H1 (cell line): ENCODE results near the gene SAA1. TPM values are rescaled to one million over a fixed set of nuclear protein-coding genes. Genes with fewer than 3 reads are reported as not detected.
A peak's percentile ranks its signal among the peaks of the same experiment; 100 is the strongest.
"Not testable (repeated sequence)": the region's sequence is repeated elsewhere in the genome, so short reads cannot be mapped to it uniquely, and the experiment has no call there.

Source experiments
- CTCF ChIA-PET: fragments of 300-600 bp; sonication (Branson Sonifier 250); formaldehyde crosslinking; loops from one replicate; lab custom pipeline; 2021; ENCODE audit not compliant: partially characterized antibody; lab: Charles Lee
- POLR2A ChIA-PET: fragments of 300-600 bp; sonication (Branson Sonifier 250); formaldehyde crosslinking; loops from one replicate; lab custom pipeline; 2021; ENCODE audit warnings: inconsistent platforms; ENCODE audit not compliant: partially characterized antibody; lab: Charles Lee
- DNase-seq, 2 experiments: peaks; one replicate each; pipeline versions ENCODE4 v3.0.0 to v3.0.0-alpha.2; 2010 to 2022; ENCODE audit warnings: low spot score in 2 of 2, low read depth in 1 of 2, mixed read lengths in 1 of 2
- FAIRE-seq: peaks from 2 replicates; lab custom pipeline; 2011; peaks lifted over from hg19 to GRCh38; lab: Jason Lieb, UNC
- H2AFZ ChIP-seq: 2 replicates; pipeline ENCODE4 v1.8.1; 2012; ENCODE audit warnings: low read length, inconsistent platforms
- H2AK5ac ChIP-seq: 2 replicates; pipeline ENCODE4 v1.6.1; 2013; ENCODE audit warnings: low read depth, low read length
- H2BK120ac ChIP-seq: replicated peaks from 2 replicates; pipeline ENCODE3; 2013; ENCODE audit warnings: low read depth, low read length, inconsistent platforms
- H2BK12ac ChIP-seq: 2 replicates; pipeline ENCODE4 v1.6.1; 2013; ENCODE audit warnings: low read depth, low read length
- H2BK15ac ChIP-seq: 2 replicates; pipeline ENCODE4 v1.6.1; 2013; ENCODE audit warnings: low read length
- H2BK20ac ChIP-seq: 2 replicates; pipeline ENCODE4 v1.6.1; 2013; ENCODE audit warnings: low read length
- H2BK5ac ChIP-seq: 2 replicates; pipeline ENCODE4 v1.6.1; 2013; ENCODE audit warnings: low read depth, low read length
- H3K14ac ChIP-seq: 2 replicates; pipeline ENCODE4 v1.6.1; 2013; ENCODE audit warnings: inconsistent platforms; ENCODE audit not compliant: insufficient read length
- H3K18ac ChIP-seq: 2 replicates; pipeline ENCODE4 v1.6.1; 2013; ENCODE audit warnings: low read length; ENCODE audit errors: extremely low read depth
- H3K23ac ChIP-seq: 2 replicates; pipeline ENCODE4 v1.6.1; 2013; ENCODE audit warnings: inconsistent platforms; ENCODE audit not compliant: insufficient read length
- H3K23me2 ChIP-seq: 2 replicates; pipeline ENCODE4 v1.6.1; 2013; ENCODE audit warnings: low read depth, low read length
- H3K27ac ChIP-seq: 2 replicates; pipeline ENCODE4 v1.6.1; 2011; ENCODE audit warnings: low read depth, low read length, inconsistent platforms
- H3K27me3 ChIP-seq, 4 experiments: replicated peaks in 1 of 4; 1 replicate in 1 of 4; 2 replicates in 3 of 4; pipeline versions ENCODE4 v1.6.1 to v1.8.1; 2011 to 2013; ENCODE audit warnings: low read length in 3 of 4, mild to moderate bottlenecking in 3 of 4, inconsistent platforms in 2 of 4, mixed read lengths in 2 of 4, moderate library complexity in 1 of 4; ENCODE audit not compliant: control insufficient read depth in 3 of 4, insufficient read depth in 3 of 4; ENCODE audit errors: extremely low read depth in 1 of 4
- H3K36me3 ChIP-seq, 4 experiments: 2 replicates each; pipeline versions ENCODE4 v1.6.1 to v1.8.1; 2011 to 2013; ENCODE audit warnings: mild to moderate bottlenecking in 4 of 4, low read length in 3 of 4, moderate library complexity in 2 of 4, control low read depth in 1 of 4, inconsistent platforms in 1 of 4; ENCODE audit not compliant: insufficient read depth in 4 of 4, control insufficient read depth in 2 of 4
- H3K4ac ChIP-seq: replicated peaks from 2 replicates; pipeline ENCODE3; 2013; ENCODE audit warnings: low read length, low read depth, mixed read lengths, inconsistent platforms; ENCODE audit not compliant: insufficient read length
- H3K4me1 ChIP-seq, 4 experiments: replicated peaks in 1 of 4; 1 replicate in 1 of 4; 2 replicates in 3 of 4; pipeline versions ENCODE4 v1.6.1 to v1.8.1; 2011 to 2013; ENCODE audit warnings: low read length in 3 of 4, inconsistent platforms in 2 of 4, mixed read lengths in 1 of 4; ENCODE audit not compliant: insufficient read depth in 4 of 4, control insufficient read depth in 3 of 4
- H3K4me2 ChIP-seq, 2 experiments: 2 replicates each; pipeline versions ENCODE4 v1.6.1 to v1.8.1; 2011 to 2013; ENCODE audit warnings: low read depth in 2 of 2, low read length in 2 of 2, control low read depth in 1 of 2, inconsistent platforms in 1 of 2, mild to moderate bottlenecking in 1 of 2; ENCODE audit not compliant: insufficient read depth in 1 of 2
- H3K4me3 ChIP-seq, 4 experiments: fragments of 200-600, 300-600 bp in 1 of 4; sonication (generic), shearing (Covaris generic), sonication (Bioruptor Twin) in 1 of 4; 2 replicates each; pipeline versions ENCODE4 v1.5.1 to v1.8.1; 2011 to 2016; ENCODE audit warnings: low read length in 4 of 4, low read depth in 3 of 4, control low read depth in 2 of 4, inconsistent platforms in 2 of 4, mild to moderate bottlenecking in 2 of 4, mixed read lengths in 1 of 4, moderate library complexity in 1 of 4; ENCODE audit not compliant: insufficient read depth in 2 of 4; ENCODE audit errors: extremely low read depth in 1 of 4
- H3K56ac ChIP-seq: replicated peaks from 2 replicates; pipeline ENCODE3; 2013; ENCODE audit warnings: low read depth, mild to moderate bottlenecking, mixed read lengths, low read length, inconsistent platforms; ENCODE audit not compliant: insufficient read length
- H3K79me1 ChIP-seq: 2 replicates; pipeline ENCODE4 v1.6.1; 2013; ENCODE audit warnings: low read depth, low read length, control low read depth
- H3K79me2 ChIP-seq, 2 experiments: 2 replicates each; pipeline versions ENCODE4 v1.6.1 to v1.8.1; 2012 to 2013; ENCODE audit warnings: low read length in 2 of 2, mild to moderate bottlenecking in 2 of 2, inconsistent platforms in 1 of 2; ENCODE audit not compliant: insufficient read depth in 2 of 2, control insufficient read depth in 1 of 2
- H3K9ac ChIP-seq, 4 experiments: replicated peaks in 1 of 4; 1 replicate in 1 of 4; 2 replicates in 3 of 4; pipeline versions ENCODE4 v1.6.1 to v1.8.1; 2011 to 2013; ENCODE audit warnings: low read depth in 3 of 4, low read length in 3 of 4, control low read depth in 2 of 4, mild to moderate bottlenecking in 2 of 4, moderate library complexity in 2 of 4, inconsistent platforms in 1 of 4; ENCODE audit errors: extremely low read depth in 1 of 4
- H3K9me3 ChIP-seq, 2 experiments: 2 replicates each; pipeline versions ENCODE4 v1.6.1 to v1.8.1; 2012 to 2013; ENCODE audit warnings: mild to moderate bottlenecking in 2 of 2, moderate library complexity in 2 of 2, control low read depth in 1 of 2, inconsistent platforms in 1 of 2, low read depth in 1 of 2, low read length in 1 of 2, mixed read lengths in 1 of 2; ENCODE audit not compliant: insufficient read depth in 2 of 2
- H4K20me1 ChIP-seq, 2 experiments: replicated peaks in 1 of 2; 2 replicates each; pipeline versions ENCODE3 to v1.8.1; 2011 to 2013; ENCODE audit warnings: inconsistent platforms in 2 of 2, low read length in 2 of 2, mild to moderate bottlenecking in 1 of 2; ENCODE audit not compliant: insufficient read depth in 2 of 2, control insufficient read depth in 1 of 2
- H4K5ac ChIP-seq: 2 replicates; pipeline ENCODE4 v1.6.1; 2013; ENCODE audit warnings: low read length, low read depth, mixed read lengths, inconsistent platforms; ENCODE audit not compliant: insufficient read length
- H4K8ac ChIP-seq: 2 replicates; pipeline ENCODE4 v1.8.0; 2013; ENCODE audit warnings: mild to moderate bottlenecking, moderate library complexity, low read length, inconsistent platforms; ENCODE audit not compliant: insufficient read depth; ENCODE audit errors: extremely low read depth
- H4K91ac ChIP-seq: replicated peaks from 2 replicates; pipeline ENCODE3; 2013; ENCODE audit warnings: low read length, mixed read lengths, inconsistent platforms; ENCODE audit not compliant: insufficient read length
- WGBS, 2 experiments: shearing (Covaris generic) in 1 of 2; methylation state at CpG; one replicate each; pipeline versions ENCODE4 v1.1.6 to v1.1.7; 2013 to 2015; ENCODE audit warnings: low lambda C conversion rate in 2 of 2, mixed read lengths in 2 of 2, inconsistent platforms in 1 of 2, low coverage in 1 of 2, missing lambda C conversion rate in 1 of 2; ENCODE audit not compliant: insufficient replicate concordance in 2 of 2, insufficient coverage in 1 of 2, insufficient read length in 1 of 2; ENCODE audit errors: extremely low coverage in 1 of 2, missing lambda C conversion rate in 1 of 2; 5-methylcytosine and 5-hydroxymethylcytosine counted together
- polyA plus RNA-seq, 7 experiments: library from polyadenylated mRNA; depleted of rRNA in 3 of 7; stranded (reverse) in 5 of 7; unstranded in 2 of 7; fragments of >200 nt in 5 of 7; fragments of 200-250 nt in 2 of 7; gene quantifications; 1 replicate in 5 of 7; 2 replicates in 1 of 7; 4 replicates in 1 of 7; pipeline versions ENCODE4 v1.2.1 to v1.2.3, GENCODE V29; 2011 to 2013; ENCODE audit warnings: missing spikeins in 2 of 7, mixed read lengths in 2 of 7
- total RNA-seq: library from RNA; stranded (reverse); fragmentation: NEBNext Ultra II Directional; extraction: Animal tissue kit (Norgen Biotek cat#: 25700); gene quantifications from 2 replicates; pipeline ENCODE4 v1.2.1, GENCODE V29; 2021

The SAA1 gene
- total and polyA plus RNA-seq, 2 of the 8 experiments (the other 6 are each of a cell fraction or from before 2014, with no cell fraction given): 0.41 TPM; not detected in 1

- H3K27me3 ChIP-seq, H2BK5ac ChIP-seq, H3K79me2 ChIP-seq, H2BK20ac ChIP-seq, H3K14ac ChIP-seq, H3K4me3 ChIP-seq, H3K9me3 ChIP-seq, DNase-seq, H4K8ac ChIP-seq, H4K20me1 ChIP-seq, H3K56ac ChIP-seq, H2BK15ac ChIP-seq, H3K18ac ChIP-seq, H3K4me1 ChIP-seq, H3K27ac ChIP-seq, H2AK5ac ChIP-seq, H2AFZ ChIP-seq, H2BK120ac ChIP-seq, H3K9ac ChIP-seq, H3K79me1 ChIP-seq, FAIRE-seq, H3K4me2 ChIP-seq, H4K91ac ChIP-seq, H3K23me2 ChIP-seq, H3K36me3 ChIP-seq, H3K23ac ChIP-seq, H4K5ac ChIP-seq, H3K4ac ChIP-seq: not testable (repeated sequence)
- no CpG with 5 or more reads among the region's 5 CpGs for WGBS, 2 experiments
- CTCF ChIA-PET: interaction anchor here (0.9 to 1.5 kb wide), 4 partner anchors 25 to 65 kb away, joined by 3 to 7 read pairs (median 5); no protein-coding TSS in a partner anchor
- POLR2A ChIA-PET: interaction anchor here (1.7 kb wide), 1 partner anchor 8 kb away, joined by 5 read pairs; no protein-coding TSS in a partner anchor
- 0 out of 2 replicates have a peak overlapping the region, but pooled peaks have one; percentile 27 for H2BK12ac ChIP-seq
These were observed 3.2 kb downstream of the SAA1 start for GRCh38 chr11:18269252-18269651.
